GM18519 (cell line): ENCODE results near the gene KRTAP6-3.

Experiments
- ATAC-seq: cut with Tn5 transposase; IDR thresholded peaks from one replicate; pipeline ENCODE4 v1.9.1; 2021; ENCODE audit warnings: mild to moderate bottlenecking, moderate library complexity; ENCODE audit not compliant: unreplicated experiment, low FRiP score

Gene KRTAP6-3, protein sequence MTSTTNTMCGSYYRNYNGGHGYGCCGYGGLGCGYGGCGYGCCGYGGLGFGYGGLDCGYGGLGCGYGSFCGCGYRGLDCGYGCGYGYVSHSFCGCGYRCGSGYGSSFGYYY

DNA sequence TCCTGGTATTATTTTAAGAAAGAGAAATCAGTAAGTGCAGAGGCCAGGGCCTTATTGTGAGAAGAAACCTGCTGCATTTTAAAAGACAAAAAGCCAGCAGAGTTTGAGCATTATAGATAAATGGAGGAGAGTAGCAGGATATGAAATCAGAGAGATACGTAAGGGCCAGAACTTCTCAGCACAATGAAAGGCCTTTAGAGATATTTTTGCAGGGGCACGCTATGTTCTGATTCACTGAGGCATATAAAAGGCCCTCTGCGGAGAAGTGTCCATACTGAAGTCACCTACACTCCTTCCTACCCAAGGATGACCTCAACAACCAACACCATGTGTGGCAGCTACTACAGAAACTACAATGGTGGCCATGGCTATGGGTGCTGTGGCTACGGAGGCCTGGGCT, at the start of gene KRTAP6-3:
KRTAP6-3 (plus strand) TSS at position 301 of the 400 bp plus-strand sequence; CDS start at position 307, 6 bp downstream.
- ATAC-seq, result no peak

DNA sequence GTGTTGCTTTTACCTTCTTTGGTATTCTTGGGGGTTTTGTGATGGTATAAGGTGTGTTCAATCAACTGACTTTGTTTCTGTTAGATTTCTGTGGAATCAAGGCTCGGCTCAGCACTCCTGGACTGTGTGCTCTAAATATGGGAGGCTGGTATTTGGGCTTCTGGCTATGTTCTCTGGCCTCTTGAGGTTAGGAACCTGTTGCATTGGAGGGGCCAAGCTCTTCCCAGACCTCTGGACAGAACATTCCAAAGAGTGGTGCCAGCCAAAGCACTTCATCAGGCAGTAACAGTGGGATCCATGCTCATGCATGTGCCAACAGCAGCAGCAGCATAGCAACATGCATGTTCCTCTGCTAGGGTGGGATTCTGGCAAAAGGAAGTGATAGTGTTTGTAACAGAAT, 39.5 kb upstream of the KRTAP6-3 start:
- ATAC-seq, result no peak

DNA sequence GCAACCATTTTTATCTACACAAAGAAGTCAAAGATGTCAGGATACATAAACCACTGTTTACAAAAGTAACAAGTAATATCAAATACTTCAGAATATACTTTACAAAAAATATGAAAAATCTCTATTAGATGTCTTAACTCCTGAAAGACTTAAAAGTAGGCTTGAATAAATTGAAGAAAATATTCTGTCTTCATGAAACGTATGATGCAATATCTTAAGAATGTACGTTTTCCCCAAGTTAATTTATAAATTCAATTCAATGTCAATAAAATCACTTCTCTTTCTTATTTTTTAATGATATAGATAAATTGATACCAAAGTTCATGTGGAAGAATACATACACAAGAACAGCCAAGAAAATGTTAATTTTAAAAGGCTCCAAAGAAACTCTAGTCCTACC, 37.1 kb upstream of the KRTAP6-3 start:
- ATAC-seq, result no peak

DNA sequence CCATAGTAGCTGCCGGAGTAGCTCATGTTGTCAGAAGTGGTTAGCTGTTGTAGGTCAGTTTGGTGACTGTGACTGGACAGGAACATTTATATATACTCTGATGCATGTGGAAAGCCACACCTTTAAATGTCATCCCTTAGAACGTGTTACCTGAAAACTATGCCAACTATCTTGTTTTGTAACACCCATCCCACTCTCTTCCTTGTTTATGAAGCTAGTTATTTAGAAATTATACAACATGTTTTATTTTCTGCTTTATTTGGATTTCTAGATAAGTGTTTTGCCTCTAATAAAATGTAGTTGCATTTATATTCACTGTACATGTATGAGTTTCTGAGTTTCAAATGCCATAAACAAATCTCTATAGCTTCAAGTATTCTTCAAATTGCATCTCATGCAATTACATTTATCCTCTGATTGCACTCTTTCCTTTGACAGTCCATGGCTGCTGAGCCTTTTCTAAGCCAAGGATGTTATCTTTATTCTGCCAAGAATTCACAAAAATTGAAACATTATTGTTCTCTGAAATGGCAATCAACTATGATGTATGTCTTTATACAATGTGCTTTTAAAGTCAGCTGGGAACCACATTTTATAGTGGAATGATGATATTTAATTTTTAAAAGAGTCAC, 30.9 kb upstream of the KRTAP6-3 start, which contains the start of gene KRTAP19-7:
KRTAP19-7 (minus strand) TSS at position 51 of the 632 bp plus-strand sequence; CDS start at position 26, 25 bp downstream.
- no peak for ATAC-seq

DNA sequence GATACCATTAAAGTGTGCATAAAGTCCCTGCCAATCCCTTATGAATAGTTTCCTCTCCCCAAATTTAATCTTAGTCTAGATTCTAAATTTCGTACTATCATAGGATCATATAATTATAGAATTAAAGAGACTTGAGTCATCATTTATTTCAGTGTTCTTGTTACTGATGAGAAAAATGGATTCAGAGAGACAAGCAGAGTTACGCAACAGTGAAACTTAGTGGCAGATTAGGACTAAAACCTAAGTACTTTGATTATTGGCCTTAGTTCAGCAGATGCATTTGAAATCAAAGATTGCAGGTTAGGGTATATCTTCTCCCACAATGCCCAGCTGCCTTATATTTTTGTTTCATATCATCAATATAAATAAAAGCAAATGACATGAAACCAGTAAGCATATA, 30.3 kb upstream of the KRTAP6-3 start:
- ATAC-seq, result no peak

DNA sequence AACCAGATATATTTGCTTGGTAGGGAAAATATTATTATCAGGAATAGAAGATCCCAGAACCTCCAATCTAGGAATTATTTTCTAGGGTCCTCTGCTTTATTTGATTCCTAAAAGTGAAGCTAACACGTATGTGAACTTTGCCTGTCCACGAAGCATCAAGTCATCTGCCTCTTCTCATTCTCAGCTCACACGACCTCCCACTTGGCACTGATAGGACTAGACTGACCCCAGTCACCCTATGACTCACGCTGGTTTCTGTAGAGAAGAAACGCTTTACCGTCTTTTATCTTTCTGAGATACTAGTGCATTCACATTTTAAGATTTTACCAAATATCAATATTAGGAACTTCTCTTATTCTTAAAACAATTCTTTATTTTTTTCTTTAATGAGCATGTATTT, 29.2 kb upstream of the KRTAP6-3 start:
- no peak for ATAC-seq

DNA sequence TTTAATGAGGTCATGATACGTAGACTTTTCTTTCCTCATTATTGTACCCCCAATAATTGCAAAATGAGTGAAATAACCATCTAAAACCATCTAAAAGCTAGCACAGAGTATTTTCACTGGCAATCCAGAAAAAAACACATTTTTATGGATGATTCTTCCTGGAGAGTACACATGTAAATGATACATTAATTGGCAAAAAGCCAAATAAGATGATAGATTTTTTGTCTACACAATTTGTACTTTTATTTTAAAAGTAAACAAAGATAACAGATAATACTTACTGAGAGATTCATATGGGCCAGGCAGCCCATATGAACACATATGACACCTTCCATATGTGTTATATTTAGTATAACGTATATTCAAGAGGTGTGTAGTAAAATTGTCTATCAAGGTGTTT, 28.6 kb upstream of the KRTAP6-3 start:
- no peak for ATAC-seq

DNA sequence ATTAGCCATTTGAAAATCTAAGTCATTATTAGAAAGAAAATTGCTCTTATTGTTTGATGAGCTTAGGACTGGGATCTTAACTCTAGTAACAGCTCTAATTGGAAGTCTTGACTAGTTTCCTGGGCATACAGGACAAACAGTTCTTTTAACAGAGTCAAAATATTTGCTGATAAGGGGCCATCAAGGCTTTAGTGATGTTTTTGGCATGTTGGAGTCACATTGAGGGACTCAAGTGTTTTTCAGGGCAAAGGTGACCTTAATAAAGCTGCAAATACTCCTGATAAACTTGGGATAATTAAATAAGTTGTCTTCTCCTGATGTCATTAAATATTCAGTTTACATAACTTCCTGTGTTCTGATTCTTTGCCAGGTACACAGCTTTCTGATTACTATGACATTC, 24.6 kb upstream of the KRTAP6-3 start:
- no peak for ATAC-seq

DNA sequence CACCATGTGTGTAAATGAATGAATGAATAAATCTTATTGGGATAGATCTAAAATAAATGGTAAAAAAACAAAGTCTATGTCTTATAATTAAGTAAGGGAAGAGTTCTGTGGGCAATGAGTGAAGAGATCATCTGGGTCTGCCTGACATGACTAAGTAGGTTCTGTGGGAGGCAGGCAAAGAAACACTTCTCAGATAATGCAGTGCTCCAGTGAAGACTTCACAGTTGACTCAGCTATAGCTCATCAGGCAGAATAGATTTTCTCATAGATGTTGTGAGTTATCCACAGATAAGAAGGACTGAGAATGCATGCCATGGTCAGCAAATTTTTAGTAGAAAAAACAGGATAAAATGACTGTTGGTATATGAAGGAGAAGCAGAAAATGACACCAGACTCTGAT, 14.5 kb upstream of the KRTAP6-3 start:
- ATAC-seq, result no peak

DNA sequence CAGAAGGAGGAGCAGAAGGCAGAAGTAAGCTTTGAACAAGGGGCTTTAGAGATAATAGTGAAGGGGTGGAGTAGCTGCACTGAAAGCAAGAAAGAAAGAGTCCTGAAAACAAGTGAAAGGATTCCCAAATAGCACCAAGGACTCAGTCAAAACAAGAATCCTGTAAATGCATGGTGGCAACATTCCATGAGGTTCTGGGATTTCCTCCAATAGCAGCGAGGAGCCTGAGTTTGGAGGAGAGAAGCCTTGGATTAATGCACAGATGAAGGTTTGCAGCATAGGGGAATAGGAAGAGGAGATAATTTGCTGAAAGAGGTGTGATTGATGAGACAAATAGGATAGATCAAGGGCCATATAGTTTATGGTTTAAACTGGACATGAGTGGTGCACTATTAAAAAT, 12.9 kb upstream of the KRTAP6-3 start:
- no peak for ATAC-seq

DNA sequence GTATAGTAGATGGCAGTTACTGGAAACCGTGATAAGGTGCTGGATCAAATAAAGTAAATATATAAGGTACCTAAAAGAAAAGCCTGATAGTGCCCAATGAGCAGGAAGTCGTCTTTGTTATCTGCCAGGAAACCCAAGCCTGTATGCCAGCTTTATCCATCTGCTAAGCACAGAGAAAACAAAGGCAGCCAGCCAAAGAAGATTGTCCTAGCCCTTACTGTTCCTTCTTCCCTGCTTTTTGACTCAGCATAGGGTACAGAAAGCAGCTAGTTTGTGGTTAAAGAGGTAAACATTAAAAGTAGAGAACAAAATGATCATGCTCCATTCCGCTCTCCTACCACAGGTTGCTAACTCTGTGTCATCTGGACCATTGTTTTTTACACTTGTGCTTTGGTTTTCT, 12.1 kb upstream of the KRTAP6-3 start:
- ATAC-seq, result no peak

DNA sequence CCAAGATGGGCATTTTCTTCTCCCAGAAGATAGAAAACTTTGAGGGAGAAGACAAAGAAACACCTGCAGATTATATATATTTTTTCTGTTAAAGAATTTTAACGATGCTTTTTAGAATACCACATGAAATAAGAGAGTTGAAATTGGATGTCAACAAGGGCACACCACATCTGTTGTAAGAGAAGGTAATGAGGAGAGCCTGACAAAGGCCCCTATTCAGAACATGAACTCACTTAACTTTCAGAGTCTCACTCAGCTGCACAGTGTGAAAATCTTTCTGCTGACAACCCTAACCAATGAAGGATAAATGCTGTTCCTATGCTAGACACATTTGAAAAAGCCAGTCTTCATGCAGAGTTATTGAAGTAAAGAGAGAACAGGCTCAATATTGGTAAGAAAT, 9.4 kb upstream of the KRTAP6-3 start:
- no peak for ATAC-seq

DNA sequence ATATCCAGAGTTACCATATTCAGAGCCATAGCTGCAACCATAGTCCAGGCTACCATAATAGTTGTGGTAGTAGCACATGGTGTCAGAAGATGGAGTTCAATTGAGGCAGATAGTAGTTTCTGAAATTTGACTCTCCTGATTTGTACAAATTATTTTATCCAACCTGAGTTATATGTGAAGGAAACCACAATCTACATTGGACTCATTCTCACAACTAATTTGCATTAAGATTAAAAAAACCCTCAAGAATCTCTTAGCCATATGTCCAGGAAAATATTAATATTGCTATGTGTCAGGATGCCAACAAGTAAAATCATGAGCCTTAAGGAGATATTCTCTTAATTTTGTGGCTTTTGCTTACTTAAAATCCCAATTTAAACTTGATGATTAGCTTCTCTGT, 1.9 kb upstream of the KRTAP6-3 start, which contains the start of gene KRTAP22-2:
KRTAP22-2 (minus strand) TSS at position 101 of the 400 bp plus-strand sequence.
- no peak for ATAC-seq

DNA sequence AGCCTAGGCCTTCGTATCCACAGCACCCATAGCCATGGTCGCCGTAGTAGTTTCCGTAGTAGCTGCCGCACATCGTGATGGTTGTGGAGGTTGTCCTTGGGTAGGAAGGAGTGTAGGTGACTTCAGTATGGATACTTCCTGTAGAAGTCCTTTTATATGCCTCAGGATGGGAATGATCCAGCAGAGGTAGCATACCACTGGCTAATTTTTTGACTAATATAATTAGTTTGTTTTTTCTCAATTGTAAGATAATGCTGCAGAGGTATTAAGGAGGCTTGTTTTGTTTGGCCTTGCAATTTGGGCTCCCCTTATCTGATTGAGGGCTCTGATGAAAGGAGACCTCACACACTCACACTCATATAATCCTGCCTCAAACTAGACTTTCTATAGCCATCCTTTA, 6.6 kb downstream of the KRTAP6-3 start, which contains the start of gene KRTAP6-2:
KRTAP6-2 (minus strand) TSS at position 101 of the 400 bp plus-strand sequence; CDS start at position 73, 28 bp downstream.
- no peak for ATAC-seq

DNA sequence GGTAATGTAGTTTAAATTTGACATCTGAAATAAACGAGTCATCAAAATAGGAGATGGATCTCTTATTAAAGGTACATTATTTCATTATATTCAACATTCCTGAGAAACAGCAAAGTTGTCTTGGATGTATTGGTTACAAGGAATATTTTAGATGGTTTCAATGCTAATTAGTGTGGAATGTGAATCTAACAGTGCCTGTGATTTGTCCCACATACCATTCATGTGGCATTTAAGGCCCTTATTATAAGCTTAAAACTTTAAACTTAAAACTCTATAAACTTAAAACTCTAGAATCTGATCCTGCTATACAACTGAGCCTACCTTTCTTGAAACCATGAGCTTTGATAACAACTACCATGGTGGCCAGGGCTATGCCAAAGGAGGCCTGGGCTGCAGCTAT, 8.5 kb downstream of the KRTAP6-3 start, which contains the start of gene KRTAP22-1:
KRTAP22-1 (plus strand) TSS at position 301 of the 400 bp plus-strand sequence.
- no peak for ATAC-seq

DNA sequence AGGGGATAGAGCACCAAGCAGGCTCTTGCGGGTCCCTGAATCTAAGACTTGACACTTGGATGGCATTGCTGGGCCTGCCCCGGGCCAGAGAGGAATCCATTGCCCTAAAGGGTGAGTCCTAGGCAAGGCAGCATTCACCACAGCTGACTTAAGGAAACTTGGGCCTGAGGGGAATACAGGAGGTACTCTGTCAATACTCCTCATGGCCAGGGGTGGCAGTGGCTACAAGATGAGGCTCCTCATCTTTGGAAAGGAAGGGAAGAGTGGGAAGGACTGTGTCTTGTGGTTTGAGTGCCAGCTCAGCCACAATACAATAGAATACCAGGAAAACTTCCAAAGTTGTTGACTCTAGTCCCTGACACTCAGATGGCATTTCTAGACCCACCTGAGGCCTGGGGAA, 13.7 kb downstream of the KRTAP6-3 start:
- ATAC-seq, result no peak

DNA sequence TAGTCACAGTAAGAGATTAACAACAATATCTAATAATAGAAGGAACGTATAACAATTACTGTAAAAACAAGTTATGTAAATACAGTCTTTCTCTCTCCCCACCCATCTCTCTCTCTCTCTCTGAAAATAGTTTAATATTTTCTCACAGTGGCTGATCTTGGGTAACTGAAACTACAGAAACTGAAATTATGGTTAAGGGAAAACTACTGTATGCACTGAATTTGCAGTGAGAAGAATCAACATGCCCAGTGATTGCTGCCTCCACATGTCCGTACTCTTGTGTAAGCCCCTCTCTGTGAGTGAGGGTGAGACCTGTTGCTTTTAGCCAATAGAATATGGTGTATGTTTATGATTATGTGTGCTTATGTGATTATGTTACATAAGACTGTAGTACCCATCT, 19.9 kb downstream of the KRTAP6-3 start:
- no peak for ATAC-seq

DNA sequence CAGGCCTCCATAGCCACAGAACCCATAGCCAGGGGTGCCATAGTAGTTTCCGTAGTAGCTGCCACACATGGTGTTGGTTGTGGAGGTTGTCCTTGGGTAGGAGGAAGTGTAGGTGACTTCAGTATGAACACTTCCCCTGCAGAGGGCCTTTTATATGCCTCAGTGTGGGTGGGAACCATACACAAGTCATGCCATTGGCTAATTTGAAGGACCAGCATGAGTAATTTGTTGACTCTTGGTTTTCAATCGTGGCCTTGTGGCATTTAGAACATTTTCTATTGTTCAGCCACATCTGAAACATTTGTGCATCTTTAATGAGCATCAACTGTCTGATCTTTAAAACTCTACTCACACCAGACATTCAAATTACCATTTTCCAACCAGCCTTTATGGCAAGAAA, 21.6 kb downstream of the KRTAP6-3 start, which contains the start of gene KRTAP6-1:
KRTAP6-1 (minus strand) TSS at position 95 of the 400 bp plus-strand sequence; CDS start at position 69, 26 bp downstream.
- no peak for ATAC-seq

DNA sequence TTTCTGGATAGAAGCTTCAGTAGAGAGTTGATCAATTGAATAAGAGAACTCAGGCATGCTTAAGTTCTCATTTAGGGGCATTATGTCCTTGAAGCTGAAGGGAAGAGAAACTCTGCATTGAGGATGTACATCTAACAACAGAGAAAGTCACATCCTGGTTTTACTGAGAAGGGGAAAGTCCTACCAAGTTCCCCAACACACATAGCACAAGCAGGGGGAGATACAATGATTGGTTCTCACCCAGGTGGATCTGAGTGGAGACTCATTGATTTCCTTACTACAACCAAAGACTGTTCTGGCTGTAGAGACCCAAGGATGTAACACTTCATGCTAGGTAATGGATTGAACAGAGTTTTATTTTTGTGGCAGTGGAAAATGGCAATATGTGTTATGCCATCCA, 23.0 kb downstream of the KRTAP6-3 start:
- ATAC-seq, result no peak

DNA sequence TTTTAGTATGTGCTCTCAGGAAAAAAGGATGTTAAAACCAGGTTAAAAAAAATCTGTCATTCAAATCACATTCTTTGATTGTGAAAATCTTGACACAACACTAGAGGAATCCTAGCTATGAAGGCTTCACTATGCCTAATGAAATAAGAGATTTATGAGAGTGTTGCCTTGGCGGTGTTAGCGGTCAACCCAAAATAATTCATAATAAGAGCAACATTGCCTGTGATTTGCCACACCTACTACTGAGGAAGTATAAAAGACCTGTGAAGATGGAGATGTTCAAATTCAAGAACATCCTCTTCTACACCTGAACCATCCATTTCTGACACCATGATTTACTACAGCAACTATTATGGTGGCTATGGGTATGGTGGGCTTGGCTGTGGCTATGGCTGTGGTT, 23.9 kb downstream of the KRTAP6-3 start, which contains the start of gene KRTAP20-1:
KRTAP20-1 (plus strand) TSS at position 301 of the 400 bp plus-strand sequence; CDS start at position 331, 30 bp downstream.
- ATAC-seq, result no peak

DNA sequence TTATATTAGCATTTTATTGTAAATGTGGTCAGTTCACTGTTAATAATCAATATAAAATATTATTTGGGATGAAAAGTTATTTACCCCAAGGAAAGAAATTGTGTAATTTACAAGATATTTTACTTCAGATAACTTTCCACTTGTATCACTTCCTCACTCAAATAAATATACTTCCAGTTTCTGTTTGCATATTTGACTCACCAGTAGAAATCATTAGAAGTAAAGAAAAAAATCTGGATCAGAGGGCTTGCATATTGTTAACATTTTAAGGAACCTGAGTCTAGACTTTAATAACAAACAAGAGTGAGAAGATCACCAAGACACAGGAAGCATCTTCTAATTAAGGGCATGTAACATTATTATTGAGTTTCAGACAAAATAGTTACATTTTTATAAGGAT, 27.8 kb downstream of the KRTAP6-3 start:
- no peak for ATAC-seq

DNA sequence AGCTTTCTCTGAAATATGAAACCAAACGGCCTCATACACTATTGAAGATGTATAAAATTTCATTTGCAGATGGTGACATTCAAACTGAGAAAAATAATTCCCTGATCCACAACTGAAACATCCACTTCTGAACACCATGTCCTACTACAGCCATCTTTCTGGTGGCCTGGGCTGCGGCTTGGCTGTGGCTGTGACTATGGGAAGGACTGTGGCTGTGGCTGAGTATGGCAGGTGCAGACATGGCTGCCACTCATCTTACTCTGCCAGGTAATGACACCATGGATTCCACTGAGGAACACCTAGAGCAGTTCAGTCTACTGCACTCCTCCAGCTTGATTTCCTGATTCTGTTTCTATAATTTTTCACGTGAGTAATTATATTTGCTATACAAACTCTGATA, 28.3 kb downstream of the KRTAP6-3 start, which contains the start of gene KRTAP20-4:
KRTAP20-4 (plus strand) TSS at position 106 of the 400 bp plus-strand sequence.
- no peak for ATAC-seq
